WERI-Rb-1 (cell line): ENCODE measurements around the gene EFHC1.

Source experiments
- DNase-seq: peaks from one replicate; pipeline ENCODE4 v3.0.0-alpha.2; 2020
- H3K27ac ChIP-seq: fragments of 250-450 bp; sonication (Bioruptor Pico); 2 replicates; pipeline ENCODE4 v1.5.1; 2020; ENCODE audit warnings: mild to moderate bottlenecking, moderate library complexity
- H3K27me3 ChIP-seq: fragments of 250-450 bp; sonication (Bioruptor Pico); 2 replicates; pipeline ENCODE4 v1.5.1; 2021; ENCODE audit warnings: mild to moderate bottlenecking, low read depth, moderate library complexity; ENCODE audit not compliant: insufficient read depth, severe bottlenecking
- H3K36me3 ChIP-seq: fragments of 250-450 bp; sonication (Bioruptor Pico); 2 replicates; pipeline ENCODE4 v1.5.1; 2020; ENCODE audit warnings: mild to moderate bottlenecking, moderate library complexity
- H3K4me3 ChIP-seq: 2 replicates; pipeline ENCODE4 v1.5.1; 2011; ENCODE audit warnings: low read depth, mild to moderate bottlenecking, control low read depth, low read length
- H3K9me3 ChIP-seq: fragments of 250-450 bp; sonication (Bioruptor Pico); 2 replicates; pipeline ENCODE4 v1.5.1; 2021; ENCODE audit warnings: mild to moderate bottlenecking, moderate library complexity; ENCODE audit not compliant: severe bottlenecking
- CTCF ChIP-seq: IDR thresholded peaks from 2 replicates; pipeline ENCODE4 v1.5.1; 2011; ENCODE audit warnings: low read depth, mild to moderate bottlenecking, control low read depth, inconsistent platforms, low read length

EFHC1 gene

GRCh38 chr6:52537001-52537753 lies 117.0 kb downstream of the EFHC1 start:
- no peak for TF ChIP-seq CTCF
- H3K27ac ChIP-seq, result no peak overlapping the region
- H3K27me3 ChIP-seq, result no peaks in the 10 kb centered on the region
- H3K36me3 ChIP-seq, result peaks cover 23% of the 10 kb centered on the region
- no peaks in the 10 kb centered on the region for H3K9me3 ChIP-seq
- no peak overlapping the region for H3K4me3 ChIP-seq
- no peak for DNase-seq

DNA sequence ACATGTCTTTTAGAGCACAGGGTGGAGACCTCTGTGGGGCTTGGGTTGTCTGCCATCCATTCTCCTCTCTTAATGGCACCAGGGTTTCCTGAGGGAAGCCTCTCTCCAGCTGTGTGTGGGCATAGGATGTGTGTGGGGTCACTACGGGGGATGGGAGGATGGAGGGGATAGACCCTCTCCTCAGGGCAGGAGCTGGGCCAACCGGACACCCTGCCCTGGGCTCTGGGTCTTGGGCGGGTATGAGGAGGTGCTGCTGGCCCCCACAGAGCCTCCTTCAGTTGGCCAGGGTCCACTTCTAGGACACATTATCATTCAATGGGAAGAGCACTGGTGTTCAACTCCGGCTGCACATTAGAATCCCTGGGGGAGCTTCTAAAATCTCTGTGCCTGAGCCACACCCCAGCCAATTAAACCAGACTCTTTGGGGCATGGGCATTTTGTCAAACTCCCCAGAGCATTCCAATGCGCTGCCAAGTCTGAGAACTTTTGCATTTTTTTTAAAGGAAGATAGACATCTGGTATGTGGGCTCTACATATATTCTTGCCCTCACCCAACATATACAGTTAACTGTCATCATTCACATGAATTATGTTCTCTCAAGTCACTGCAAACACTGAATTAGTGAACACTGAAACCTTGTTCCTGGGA lies 118.2 kb downstream of the EFHC1 start:
- TF ChIP-seq CTCF, result no peak
- no peak overlapping the region for H3K4me3 ChIP-seq
- no peak overlapping the region for H3K27ac ChIP-seq
- H3K27me3 ChIP-seq, result no peaks in the 10 kb centered on the region
- no peaks in the 10 kb centered on the region for H3K9me3 ChIP-seq
- DNase-seq, result no peak
- H3K36me3 ChIP-seq, result peaks cover 20% of the 10 kb centered on the region

GRCh38 chr6:52538901-52539354 lies 118.8 kb downstream of the EFHC1 start:
- no peaks in the 10 kb centered on the region for H3K27me3 ChIP-seq
- H3K36me3 ChIP-seq, result peaks cover 16% of the 10 kb centered on the region
- no peaks in the 10 kb centered on the region for H3K9me3 ChIP-seq
- no peak overlapping the region for H3K27ac ChIP-seq
- H3K4me3 ChIP-seq, result no peak overlapping the region
- TF ChIP-seq CTCF, result no peak
- DNase-seq, result no peak

DNA sequence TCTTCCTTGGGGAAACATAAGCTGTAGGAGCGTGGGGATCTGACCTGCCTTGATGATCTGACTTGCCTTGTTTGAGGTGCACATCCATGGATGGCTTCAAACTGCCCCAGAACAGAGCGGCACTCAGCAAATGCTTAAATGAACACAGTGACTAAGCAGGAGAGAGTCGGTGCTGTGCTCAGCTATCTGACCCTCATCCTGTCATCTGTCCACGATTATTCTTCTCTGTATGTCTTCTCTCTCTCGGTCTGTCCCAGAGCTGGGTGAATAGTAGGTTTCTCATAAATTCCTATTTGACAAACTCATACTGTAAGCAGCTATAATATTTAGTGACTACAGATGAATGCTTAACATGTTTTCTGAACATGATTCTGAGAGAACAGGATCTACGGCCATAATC lies 119.5 kb downstream of the EFHC1 start:
- H3K36me3 ChIP-seq, result peaks cover 13% of the 10 kb centered on the region
- TF ChIP-seq CTCF, result no peak
- DNase-seq, result no peak
- H3K27me3 ChIP-seq, result no peaks in the 10 kb centered on the region
- H3K9me3 ChIP-seq, result no peaks in the 10 kb centered on the region
- no peak overlapping the region for H3K4me3 ChIP-seq
- no peak overlapping the region for H3K27ac ChIP-seq

DNA sequence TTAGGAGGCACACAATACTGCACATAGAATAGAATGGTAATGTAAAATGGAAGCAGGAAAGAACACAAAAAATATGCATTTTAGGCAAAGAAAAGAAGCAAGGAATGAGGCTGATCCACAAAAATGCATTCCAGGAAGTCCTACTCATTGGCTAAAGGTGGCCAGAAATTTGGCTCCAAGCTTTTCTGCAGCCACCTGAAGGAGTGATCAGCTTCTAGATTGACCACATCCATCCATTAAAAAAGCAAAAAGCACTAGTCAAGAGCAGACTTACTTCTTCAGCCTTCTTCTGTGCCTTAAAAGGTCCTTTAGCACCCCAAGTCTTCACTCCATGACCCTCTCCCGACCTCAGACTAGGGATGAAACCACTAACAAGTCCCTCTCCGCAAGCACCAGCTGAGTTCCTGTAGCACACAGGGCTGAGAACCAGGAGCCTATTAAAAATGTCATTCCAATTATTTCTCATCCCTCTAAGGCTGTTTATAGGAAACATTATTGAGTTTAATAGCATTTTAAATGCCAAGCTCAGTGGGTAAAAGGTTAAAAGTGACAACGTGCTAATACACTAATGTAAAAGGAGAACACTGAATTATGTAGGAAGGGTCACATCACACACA lies 120.3 kb downstream of the EFHC1 start:
- Histone ChIP-seq H3K9me3 (no peaks in the 10 kb centered on the region), H3K4me3 (no peak overlapping the region), H3K27me3 (no peaks in the 10 kb centered on the region), H3K27ac (no peak overlapping the region), H3K36me3 (peaks cover 6% of the 10 kb centered on the region)
- TF ChIP-seq CTCF, result no peak
- no peak for DNase-seq
